CD4-positive, CD25-positive, alpha-beta regulatory T cell (primary cell): ENCODE measurements around the gene GAB2. TPM values are rescaled to one million over a fixed set of nuclear protein-coding genes. Genes with fewer than 3 reads are reported as not detected.
A peak's percentile ranks its signal among the peaks of the same experiment; 100 is the strongest.
"Not testable (repeated sequence)": the region's sequence is repeated elsewhere in the genome, so short reads cannot be mapped to it uniquely, and the experiment has no call there.

Source experiments
- ATAC-seq, 2 donors: fragments of 150-1000 bp; cut with Tn5 transposase; one replicate each; pipeline ENCODE4 v1.10.0; 2021; ENCODE audit warnings: low read depth in 2 of 2, moderate number of reproducible peaks in 2 of 2, moderate library complexity in 1 of 2
- DNase-seq, 3 donors: peaks; one replicate each; pipeline versions ENCODE4 v3.0.0 to v3.0.0-alpha.2; 2012 to 2022; ENCODE audit warnings: mixed read lengths in 1 of 3
- H3K27ac ChIP-seq: one replicate; pipeline ENCODE4 v1.7.0; 2013; ENCODE audit warnings: mild to moderate bottlenecking, low read length; ENCODE audit not compliant: insufficient read depth, poor library complexity, severe bottlenecking
- H3K27me3 ChIP-seq: one replicate; pipeline ENCODE4 v1.7.0; 2013; ENCODE audit warnings: low read length; ENCODE audit not compliant: control insufficient read depth, insufficient read depth
- H3K36me3 ChIP-seq: one replicate; pipeline ENCODE4 v1.7.0; 2013; ENCODE audit warnings: mild to moderate bottlenecking, low read length, moderate library complexity; ENCODE audit not compliant: control insufficient read depth, insufficient read depth
- H3K4me1 ChIP-seq: 2 replicates; pipeline ENCODE4 v1.7.0; 2013; ENCODE audit warnings: mild to moderate bottlenecking, low read length; ENCODE audit not compliant: insufficient read depth, control insufficient read depth, poor library complexity, severe bottlenecking
- H3K4me3 ChIP-seq: one replicate; pipeline ENCODE4 v1.7.0; 2013; ENCODE audit warnings: low read depth, mild to moderate bottlenecking, low read length, moderate library complexity
- H3K9me3 ChIP-seq, 2 experiments: 1 replicate in 1 of 2; 2 replicates in 1 of 2; pipeline ENCODE4 v1.7.0; 2013; ENCODE audit warnings: low read length in 2 of 2, mild to moderate bottlenecking in 1 of 2, moderate library complexity in 1 of 2; ENCODE audit not compliant: control insufficient read depth in 2 of 2
- H3K27ac Mint-ChIP-seq, 3 donors: one replicate each; pipeline ENCODE4 v1.8.0; 2020 to 2022; ENCODE audit warnings: mild to moderate bottlenecking in 3 of 3, mixed read lengths in 3 of 3, moderate library complexity in 2 of 3
- H3K27me3 Mint-ChIP-seq: one replicate; pipeline ENCODE4 v1.8.0; 2022; ENCODE audit warnings: mild to moderate bottlenecking, mixed read lengths
- H3K36me3 Mint-ChIP-seq: one replicate; pipeline ENCODE4 v1.8.0; 2020; ENCODE audit warnings: mixed read lengths
- H3K4me1 Mint-ChIP-seq, 4 donors: one replicate each; pipeline ENCODE4 v1.8.0; 2020 to 2022; ENCODE audit warnings: mixed read lengths in 4 of 4, mild to moderate bottlenecking in 1 of 4
- H3K4me3 Mint-ChIP-seq, 4 donors: one replicate each; pipeline ENCODE4 v1.8.0; 2020 to 2022; ENCODE audit warnings: mild to moderate bottlenecking in 4 of 4, mixed read lengths in 4 of 4, moderate library complexity in 3 of 4
- H3K9me3 Mint-ChIP-seq, 7 donors: one replicate each; pipeline ENCODE4 v1.8.0; 2020 to 2022; ENCODE audit warnings: mixed read lengths in 7 of 7, mild to moderate bottlenecking in 3 of 7, moderate library complexity in 2 of 7
- polyA plus RNA-seq, 4 donors: library from polyadenylated mRNA; unstranded; fragments of 300-500 nt; fragmentation: Illumina TruSeq; gene quantifications; one replicate each; pipeline ENCODE4 v1.2.3, GENCODE V29; 2021
- total RNA-seq: library from RNA; stranded (reverse); gene quantifications from one replicate; pipeline ENCODE4 v1.2.3, GENCODE V29; 2022

Gene GAB2
- total and polyA plus RNA-seq, 5 donors from 2014 or later = 0.05 to 15.7 (median 0.56) TPM

- no peak overlapping the region for H3K4me3 Mint-ChIP-seq
- peaks cover 0 to 19% (median 4%) of the 10 kb centered on the region in 4 donors for H3K4me1 Mint-ChIP-seq
- ATAC-seq (no peak), DNase-seq (peak in 1 of 3 donors; percentile 60)
- no peak overlapping the region for H3K4me3 ChIP-seq
- H3K9me3 ChIP-seq = no peaks in the 10 kb centered on the region
- H3K36me3 Mint-ChIP-seq = peaks cover 15% of the 10 kb centered on the region
- H3K27ac Mint-ChIP-seq = no peak overlapping the region
- no peaks in the 10 kb centered on the region for H3K9me3 Mint-ChIP-seq
- H3K27ac ChIP-seq = no peak overlapping the region
- H3K4me1 ChIP-seq = no peaks in the 10 kb centered on the region
- no peaks in the 10 kb centered on the region for H3K27me3 ChIP-seq
- no peaks in the 10 kb centered on the region for H3K27me3 Mint-ChIP-seq
- no peaks in the 10 kb centered on the region for H3K36me3 ChIP-seq
These were observed 190.6 kb downstream of the GAB2 start for GRCh38 chr11:78226684-78227680.

GRCh38 chr11:78224906-78225420 is 192.7 kb downstream of the GAB2 start:
- DNase-seq (no peak), ATAC-seq (no peak)
- Mint-ChIP-seq H3K27ac (peak overlapping the region in 2 of 3 donors; percentile 27 to 63), H3K9me3 (no peaks in the 10 kb centered on the region), H3K36me3 (peaks cover 25% of the 10 kb centered on the region), H3K4me1 (peaks cover 0 to 20% (median 6%) of the 10 kb centered on the region in 4 donors), H3K27me3 (no peaks in the 10 kb centered on the region), H3K4me3 (no peak overlapping the region)
- Histone ChIP-seq H3K27me3 (no peaks in the 10 kb centered on the region), H3K36me3 (peaks cover 6% of the 10 kb centered on the region), H3K4me3 (no peak overlapping the region), H3K4me1 (no peaks in the 10 kb centered on the region), H3K9me3 (no peaks in the 10 kb centered on the region), H3K27ac (no peak overlapping the region)

GRCh38 chr11:78224506-78224905 is 193.1 kb downstream of the GAB2 start:
- no peaks in the 10 kb centered on the region for H3K27me3 ChIP-seq
- H3K36me3 ChIP-seq = peaks cover 6% of the 10 kb centered on the region
- no peaks in the 10 kb centered on the region for H3K9me3 ChIP-seq
- DNase-seq (no peak), ATAC-seq (no peak)
- H3K4me1 Mint-ChIP-seq = peaks cover 0 to 20% (median 6%) of the 10 kb centered on the region in 4 donors
- H3K9me3 Mint-ChIP-seq = no peaks in the 10 kb centered on the region
- peak overlapping the region in 1 of 3 donors; percentile 63 for H3K27ac Mint-ChIP-seq
- H3K4me1 ChIP-seq = no peaks in the 10 kb centered on the region
- H3K4me3 Mint-ChIP-seq = no peak overlapping the region
- no peaks in the 10 kb centered on the region for H3K27me3 Mint-ChIP-seq
- no peak overlapping the region for H3K4me3 ChIP-seq
- H3K27ac ChIP-seq = no peak overlapping the region
- H3K36me3 Mint-ChIP-seq = peaks cover 25% of the 10 kb centered on the region

GRCh38 chr11:78223320-78223954 is 194.2 kb downstream of the GAB2 start:
- peaks cover 0 to 20% (median 4%) of the 10 kb centered on the region in 4 donors for H3K4me1 Mint-ChIP-seq
- H3K9me3 Mint-ChIP-seq = no peaks in the 10 kb centered on the region
- no peaks in the 10 kb centered on the region for H3K9me3 ChIP-seq
- peaks cover 6% of the 10 kb centered on the region for H3K36me3 ChIP-seq
- DNase-seq (peak in 1 of 3 donors; percentile 26), ATAC-seq (no peak)
- peak overlapping the region in 1 of 4 donors; percentile 59 for H3K4me3 Mint-ChIP-seq
- no peaks in the 10 kb centered on the region for H3K27me3 ChIP-seq
- no peak overlapping the region for H3K27ac ChIP-seq
- H3K36me3 Mint-ChIP-seq = peaks cover 30% of the 10 kb centered on the region
- peak overlapping the region; percentile 53 to 77 (median 68) for H3K27ac Mint-ChIP-seq
- no peaks in the 10 kb centered on the region for H3K27me3 Mint-ChIP-seq
- H3K4me1 ChIP-seq = no peaks in the 10 kb centered on the region
- H3K4me3 ChIP-seq = no peak overlapping the region

- not testable (repeated sequence) for H3K27me3 ChIP-seq, H3K9me3 Mint-ChIP-seq, H3K27ac Mint-ChIP-seq, H3K27ac ChIP-seq, H3K4me1 ChIP-seq, H3K4me3 Mint-ChIP-seq, ATAC-seq, H3K4me3 ChIP-seq, H3K27me3 Mint-ChIP-seq, H3K9me3 ChIP-seq, DNase-seq, H3K36me3 ChIP-seq
- Mint-ChIP-seq H3K4me1 (peaks cover 0 to 20% (median 4%) of the 10 kb centered on the region in 4 donors), H3K36me3 (peaks cover 30% of the 10 kb centered on the region)
These were observed 194.9 kb downstream of the GAB2 start for GRCh38 chr11:78222726-78223125.

GRCh38 chr11:78221396-78222315 is 196.0 kb downstream of the GAB2 start:
- Mint-ChIP-seq H3K9me3 (no peaks in the 10 kb centered on the region), H3K27me3 (no peaks in the 10 kb centered on the region), H3K27ac (peak overlapping the region in 2 of 3 donors; percentile 67 to 85), H3K4me3 (no peak overlapping the region), H3K4me1 (peaks cover 0 to 23% (median 6%) of the 10 kb centered on the region in 4 donors), H3K36me3 (peaks cover 35% of the 10 kb centered on the region)
- Histone ChIP-seq H3K27me3 (no peaks in the 10 kb centered on the region), H3K9me3 (no peaks in the 10 kb centered on the region), H3K4me3 (no peak overlapping the region), H3K36me3 (peaks cover 6% of the 10 kb centered on the region), H3K4me1 (no peaks in the 10 kb centered on the region), H3K27ac (no peak overlapping the region)
- DNase-seq = no peak
- ATAC-seq = no peak
